Upper lobe of left lung (tissue), 6 donors: ENCODE results near the gene OFD1. TPM values are rescaled to one million over a fixed set of nuclear protein-coding genes. Genes with fewer than 3 reads are reported as not detected.

Source experiments
- ATAC-seq, 2 donors: fragments of 200-7000 bp; cut with Tn5 transposase; one replicate each; pipeline ENCODE4 v1.9.1; 2022; ENCODE audit warnings: mild to moderate bottlenecking in 2 of 2, moderate library complexity in 2 of 2; ENCODE audit not compliant: low FRiP score in 2 of 2
- DNase-seq, 2 donors: peaks; one replicate each; pipeline ENCODE4 v3.0.0-alpha.2; 2019 to 2020
- H3K27ac ChIP-seq, 4 donors: fragments of 200-600 bp; sonication (generic); one replicate each; pipeline ENCODE4 v1.5.1; 2016 to 2019
- H3K27me3 ChIP-seq, 4 donors: fragments of 200-600 bp; sonication (generic); one replicate each; pipeline ENCODE4 v1.5.1; 2017 to 2019
- H3K36me3 ChIP-seq, 4 donors: fragments of 200-600 bp; sonication (generic); one replicate each; pipeline ENCODE4 v1.5.1; 2016 to 2019
- H3K4me1 ChIP-seq, 4 donors: fragments of 200-600 bp; sonication (generic); one replicate each; pipeline ENCODE4 v1.5.1; 2018 to 2019
- H3K4me3 ChIP-seq, 4 donors: fragments of 200-600 bp; sonication (generic); one replicate each; pipeline ENCODE4 v1.5.1; 2017 to 2019; ENCODE audit warnings: mild to moderate bottlenecking in 2 of 4, moderate library complexity in 1 of 4
- H3K9me3 ChIP-seq, 4 donors: fragments of 200-600 bp; sonication (generic); one replicate each; pipeline ENCODE4 v1.5.1; 2018 to 2019
- EP300 ChIP-seq, 4 donors: sonication (generic); formaldehyde crosslinking; IDR thresholded peaks; one replicate each; pipeline ENCODE4 v1.5.1; 2017; ENCODE audit warnings: antibody characterized with exemption in 4 of 4, control low read depth in 2 of 4
- POLR2A ChIP-seq, 4 donors: fragments of 450-650 bp; IDR thresholded peaks; one replicate each; pipeline ENCODE4 v1.5.1; 2016 to 2017; ENCODE audit warnings: antibody characterized with exemption in 4 of 4, mild to moderate bottlenecking in 2 of 4
- POLR2AphosphoS5 ChIP-seq, 2 donors: sonication (generic); formaldehyde crosslinking; IDR thresholded peaks; one replicate each; pipeline ENCODE4 v1.5.1; 2017; ENCODE audit warnings: antibody characterized with exemption in 2 of 2
- WGBS, 2 donors: methylation state at CpG; one replicate each; pipeline ENCODE4 v1.1.5; 2017 to 2018; 5-methylcytosine and 5-hydroxymethylcytosine counted together
- total RNA-seq, 6 donors: library from RNA; depleted of rRNA in 4 of 6; stranded (reverse); fragments of >200 nt in 4 of 6; gene quantifications; one replicate each; pipeline versions ENCODE4 v1.1.0 to v1.2.1, GENCODE V29; 2016 to 2021
- TF ChIP-seq, protein P1 (sequence below), 6 experiments: fragments of 450-650 bp in 4 of 6; fragments of 200-600 bp in 2 of 6; sonication (generic) in 2 of 6; IDR thresholded peaks; one replicate each; pipeline ENCODE4 v1.5.1; 2016 to 2019; ENCODE audit warnings: antibody characterized with exemption in 6 of 6
- donor health status: DM: no; HTN: no; CAD: no; lungs with moderate emphysema.
- donor health status: DM: no; HTN: yes; CAD: no; lungs with severe emphysema.

The OFD1 gene
- total RNA-seq, 6 donors from 2014 or later, result 19.2 to 98.5 (median 37.0) TPM

DNA sequence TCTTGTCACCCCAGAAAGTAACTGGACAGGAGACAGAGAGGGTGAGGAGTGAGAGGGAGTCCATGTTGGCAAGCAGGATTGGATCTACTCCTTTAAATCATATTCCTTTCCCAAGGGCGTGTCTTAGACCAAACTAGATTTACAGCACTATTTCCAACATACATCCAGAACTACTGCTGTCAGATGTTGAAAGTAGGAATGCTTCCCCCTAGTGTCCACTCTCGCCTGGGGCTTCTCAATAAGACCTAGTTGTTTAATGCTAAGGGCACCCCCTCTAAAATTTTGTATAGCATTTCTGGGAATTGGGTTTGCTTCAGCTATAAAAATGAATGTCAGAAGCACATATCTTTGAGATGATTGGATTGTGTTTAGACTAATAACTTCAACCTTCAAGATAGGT, 13.3 kb downstream of the OFD1 start:
- peaks cover 0 to 4% (median 0%) of the 10 kb centered on the region in 4 donors for H3K4me1 ChIP-seq
- H3K36me3 ChIP-seq, result peaks cover 0 to 43% (median 6%) of the 10 kb centered on the region in 4 donors
- WGBS, 2 donors, result 28 to 83% methylated on average over 2 of the region's 2 CpGs
- H3K27me3 ChIP-seq, result no peaks in the 10 kb centered on the region
- H3K4me3 ChIP-seq, result no peak overlapping the region
- no peak overlapping the region for H3K27ac ChIP-seq
- TF ChIP-seq, protein P1, sequence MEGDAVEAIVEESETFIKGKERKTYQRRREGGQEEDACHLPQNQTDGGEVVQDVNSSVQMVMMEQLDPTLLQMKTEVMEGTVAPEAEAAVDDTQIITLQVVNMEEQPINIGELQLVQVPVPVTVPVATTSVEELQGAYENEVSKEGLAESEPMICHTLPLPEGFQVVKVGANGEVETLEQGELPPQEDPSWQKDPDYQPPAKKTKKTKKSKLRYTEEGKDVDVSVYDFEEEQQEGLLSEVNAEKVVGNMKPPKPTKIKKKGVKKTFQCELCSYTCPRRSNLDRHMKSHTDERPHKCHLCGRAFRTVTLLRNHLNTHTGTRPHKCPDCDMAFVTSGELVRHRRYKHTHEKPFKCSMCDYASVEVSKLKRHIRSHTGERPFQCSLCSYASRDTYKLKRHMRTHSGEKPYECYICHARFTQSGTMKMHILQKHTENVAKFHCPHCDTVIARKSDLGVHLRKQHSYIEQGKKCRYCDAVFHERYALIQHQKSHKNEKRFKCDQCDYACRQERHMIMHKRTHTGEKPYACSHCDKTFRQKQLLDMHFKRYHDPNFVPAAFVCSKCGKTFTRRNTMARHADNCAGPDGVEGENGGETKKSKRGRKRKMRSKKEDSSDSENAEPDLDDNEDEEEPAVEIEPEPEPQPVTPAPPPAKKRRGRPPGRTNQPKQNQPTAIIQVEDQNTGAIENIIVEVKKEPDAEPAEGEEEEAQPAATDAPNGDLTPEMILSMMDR (IDR thresholded peaks at IDR 0.05), result peak in 3 of 6 experiments; percentile 25 to 34 (median 29)
- no peak for TF ChIP-seq POLR2A (IDR thresholded peaks at IDR 0.05)
- ATAC-seq, result no peak
- DNase-seq, result no peak
- no peaks in the 10 kb centered on the region for H3K9me3 ChIP-seq

DNA sequence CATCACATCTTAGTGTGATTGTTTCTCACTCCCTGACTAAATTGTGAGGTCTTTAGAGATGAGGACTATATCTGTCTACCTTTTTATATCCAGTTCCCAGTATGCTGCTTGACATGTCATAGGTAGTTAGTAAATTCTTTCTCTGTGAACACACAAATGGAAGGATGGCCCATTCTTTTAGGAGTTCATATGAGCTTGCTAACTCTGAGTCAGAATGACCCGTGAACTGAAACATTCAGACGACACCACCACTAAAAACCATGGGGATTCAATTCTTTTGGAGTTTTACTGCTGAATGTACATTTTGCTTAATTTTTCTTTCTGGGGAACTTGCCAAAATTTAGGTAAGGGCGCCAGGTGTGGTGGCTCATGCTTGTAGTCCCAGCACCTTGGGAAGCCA, 13.9 kb downstream of the OFD1 start:
- Histone ChIP-seq H3K27ac (no peak overlapping the region), H3K27me3 (no peaks in the 10 kb centered on the region), H3K9me3 (no peaks in the 10 kb centered on the region), H3K4me3 (no peak overlapping the region), H3K36me3 (peaks cover 0 to 43% (median 6%) of the 10 kb centered on the region in 4 donors), H3K4me1 (peaks cover 0 to 4% (median 0%) of the 10 kb centered on the region in 4 donors)
- TF ChIP-seq POLR2AphosphoS5 (IDR thresholded peaks at IDR 0.05) (no peak), EP300 (IDR thresholded peaks at IDR 0.05) (no peak), POLR2A (IDR thresholded peaks at IDR 0.05) (no peak)
- TF ChIP-seq, protein P1 (IDR thresholded peaks at IDR 0.05), result no peak
- DNase-seq (no peak), ATAC-seq (no peak)
- WGBS, 2 donors, result 96 to 100% methylated on average over 3 of the region's 3 CpGs

DNA sequence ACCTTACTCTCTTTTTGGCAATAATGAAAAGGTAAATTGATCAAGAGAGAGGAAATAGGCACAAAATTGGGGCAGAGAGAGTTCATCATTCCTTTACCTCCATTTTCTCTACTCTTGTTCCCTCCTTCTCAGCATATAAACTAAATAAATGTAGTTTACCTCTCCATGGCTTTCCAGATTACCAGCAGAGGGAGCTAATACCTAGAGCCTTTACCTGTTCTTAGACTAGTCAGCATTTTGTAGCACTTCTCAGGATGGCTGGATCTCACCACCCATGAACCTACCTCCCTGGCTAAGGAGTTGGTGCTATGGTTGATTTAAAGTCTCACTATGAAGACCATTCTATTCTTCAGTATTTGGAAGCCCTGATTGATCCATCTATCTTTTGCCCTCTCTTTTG, 15.7 kb downstream of the OFD1 start:
- no peak overlapping the region for H3K4me3 ChIP-seq
- H3K27me3 ChIP-seq, result no peaks in the 10 kb centered on the region
- peaks cover 0 to 36% (median 10%) of the 10 kb centered on the region in 4 donors for H3K36me3 ChIP-seq
- H3K9me3 ChIP-seq, result no peaks in the 10 kb centered on the region
- no peak overlapping the region for H3K27ac ChIP-seq
- peaks cover 0 to 4% (median 0%) of the 10 kb centered on the region in 4 donors for H3K4me1 ChIP-seq
- DNase-seq, result no peak
- no peak for ATAC-seq
- TF ChIP-seq, protein P1 (IDR thresholded peaks at IDR 0.05), result peak in 5 of 6 experiments; percentile 26 to 58 (median 39)
- no peak for TF ChIP-seq POLR2A (IDR thresholded peaks at IDR 0.05)

DNA sequence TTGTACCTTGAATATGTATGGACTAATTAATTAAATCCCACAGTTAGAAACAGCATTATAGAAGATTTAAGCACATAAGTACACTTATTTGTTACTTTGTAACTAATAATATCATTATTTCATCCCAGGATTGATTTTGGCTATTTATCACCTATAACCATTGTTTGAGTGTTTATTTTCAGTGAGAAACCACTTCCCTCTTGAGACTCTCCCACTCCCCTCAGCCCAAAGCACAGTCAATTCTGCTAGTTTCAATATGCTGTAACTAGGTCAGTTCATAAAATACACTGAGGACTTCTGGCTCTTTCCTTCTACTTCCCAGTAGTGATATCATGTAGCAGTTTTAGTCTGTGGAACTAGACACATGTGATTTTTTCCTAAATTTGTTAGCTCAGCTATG, 16.3 kb downstream of the OFD1 start:
- ATAC-seq (no peak), DNase-seq (no peak)
- Histone ChIP-seq H3K4me3 (no peak overlapping the region), H3K27ac (no peak overlapping the region), H3K9me3 (no peaks in the 10 kb centered on the region), H3K27me3 (no peaks in the 10 kb centered on the region), H3K36me3 (peaks cover 0 to 31% (median 10%) of the 10 kb centered on the region in 4 donors), H3K4me1 (peaks cover 0 to 4% (median 0%) of the 10 kb centered on the region in 4 donors)
- TF ChIP-seq, protein P1 (IDR thresholded peaks at IDR 0.05), result no peak
- TF ChIP-seq POLR2AphosphoS5 (IDR thresholded peaks at IDR 0.05) (no peak), EP300 (IDR thresholded peaks at IDR 0.05) (no peak), POLR2A (IDR thresholded peaks at IDR 0.05) (no peak)

DNA sequence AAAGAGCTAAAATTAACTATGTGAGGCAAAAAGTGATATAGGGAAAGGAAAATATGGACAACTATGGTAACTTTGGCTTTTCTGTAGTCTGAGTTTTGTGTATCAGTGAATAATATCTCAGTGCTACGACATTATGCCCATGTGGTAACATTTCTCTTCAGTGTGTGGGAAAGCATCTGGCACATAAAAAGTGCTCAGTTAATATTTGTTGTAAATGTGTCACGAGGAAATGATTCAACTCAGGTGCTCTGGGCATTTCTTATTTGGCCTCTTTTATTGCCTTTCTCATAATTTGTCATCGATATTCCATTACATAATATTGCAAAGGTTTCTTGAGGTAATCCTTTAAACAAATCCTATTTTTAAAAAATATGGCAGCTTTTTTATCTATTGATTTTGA, 17.6 kb downstream of the OFD1 start:
- WGBS, 2 donors, result 86 to 89% methylated on average over 3 of the region's 3 CpGs
- Histone ChIP-seq H3K4me1 (peaks cover 0 to 4% (median 0%) of the 10 kb centered on the region in 4 donors), H3K9me3 (no peaks in the 10 kb centered on the region), H3K4me3 (no peak overlapping the region), H3K36me3 (peaks cover 0 to 33% (median 12%) of the 10 kb centered on the region in 4 donors), H3K27me3 (no peaks in the 10 kb centered on the region), H3K27ac (no peak overlapping the region)
- DNase-seq (no peak), ATAC-seq (no peak)
- TF ChIP-seq POLR2A (IDR thresholded peaks at IDR 0.05) (no peak), POLR2AphosphoS5 (IDR thresholded peaks at IDR 0.05) (no peak)
- TF ChIP-seq, protein P1 (IDR thresholded peaks at IDR 0.05), result no peak
